ENCODE measurements around the gene COL9A2. TPM values are rescaled to one million over a fixed set of nuclear protein-coding genes. Genes with fewer than 3 reads are reported as not detected.

COL9A2 gene
- total RNA-seq, 1 experiment from 2014 or later: 0.39 TPM

- no peaks in the 10 kb centered on the region for H3K9me3 ChIP-seq (replicated peaks)
- peaks cover 4% of the 10 kb centered on the region; the same call in 1 of the 2 replicates for H3K4me1 ChIP-seq (replicated peaks)
- H3K36me3 ChIP-seq: peaks cover 17% of the 10 kb centered on the region
- DNase-seq (ENCODE audit: low read depth in 1 of 2, low spot score in 2 of 2): no peak
- H3K4me3 ChIP-seq: no peak overlapping the region
- no peaks in the 10 kb centered on the region for H3K27me3 ChIP-seq (replicated peaks)
- no peak overlapping the region for H3K27ac ChIP-seq
These were observed 61.9 kb downstream of the COL9A2 start for GRCh38 chr1:40255231-40255630.

DNA sequence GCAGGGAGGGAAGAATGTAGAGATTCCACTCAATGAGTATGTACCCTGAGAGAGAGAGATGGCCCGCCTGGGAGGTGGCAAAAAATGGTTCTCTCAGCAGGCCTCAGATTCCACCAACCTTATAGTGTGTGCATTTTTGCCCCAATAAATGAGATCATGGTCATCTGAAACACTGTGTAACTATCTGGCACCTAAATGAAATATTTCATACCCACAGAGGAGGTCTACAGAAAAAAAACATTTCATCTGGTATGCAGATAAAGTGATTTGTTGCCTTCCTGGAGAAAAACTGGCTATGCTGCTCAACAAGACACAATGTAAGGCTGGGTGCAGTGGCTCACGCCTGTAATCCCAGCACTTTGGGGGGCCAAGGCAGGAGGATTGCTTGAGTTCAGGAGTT is 64.5 kb downstream of the COL9A2 start:
- Histone ChIP-seq H3K27ac (no peak overlapping the region), H3K36me3 (peaks cover 2% of the 10 kb centered on the region; the same call in 1 of the 2 replicates), H3K4me1 (replicated peaks) (peaks cover 18% of the 10 kb centered on the region), H3K9me3 (replicated peaks) (no peaks in the 10 kb centered on the region), H3K4me3 (no peak overlapping the region), H3K27me3 (replicated peaks) (no peaks in the 10 kb centered on the region)
- DNase-seq (ENCODE audit: low read depth in 1 of 2, low spot score in 2 of 2): no peak

GRCh38 chr1:40251456-40251855 is 65.6 kb downstream of the COL9A2 start:
- Histone ChIP-seq H3K27ac (no peak overlapping the region), H3K9me3 (replicated peaks) (no peaks in the 10 kb centered on the region), H3K27me3 (replicated peaks) (no peaks in the 10 kb centered on the region), H3K4me1 (replicated peaks) (peaks cover 16% of the 10 kb centered on the region), H3K4me3 (no peak overlapping the region), H3K36me3 (no peaks in the 10 kb centered on the region; the same call in 1 of the 2 replicates)
- DNase-seq (ENCODE audit: low read depth in 1 of 2, low spot score in 2 of 2): no peak

Other genes starting within 250 kb of the COL9A2 start
- 85.2 and 109 TPM in 2 replicates for gene PPT1, start 220.0 kb downstream of the COL9A2 start, total RNA-seq (2014; rRNA removed; shearing (Covaris generic))
- 14.3 and 19.6 TPM in 2 replicates for gene RLF, start 155.9 kb downstream of the COL9A2 start, total RNA-seq (2014; rRNA removed; shearing (Covaris generic))
- not detected in 2 replicates for gene TMCO2, start 69.3 kb downstream of the COL9A2 start, total RNA-seq (2014; rRNA removed; shearing (Covaris generic))
- 91.8 and 112 TPM in 2 replicates for gene ZMPSTE24, start 59.0 kb downstream of the COL9A2 start, total RNA-seq (2014; rRNA removed; shearing (Covaris generic))
- gene SMAP2, start 56.4 kb upstream of the COL9A2 start, total RNA-seq (2014; rRNA removed; shearing (Covaris generic)): 31.9 and 37.1 TPM in 2 replicates
- gene ZFP69B, start 133.2 kb upstream of the COL9A2 start, total RNA-seq (2014; rRNA removed; shearing (Covaris generic)): 2.3 and 4.2 TPM in 2 replicates
- 4.9 and 5.6 TPM in 2 replicates for gene ZFP69, start 160.0 kb upstream of the COL9A2 start, total RNA-seq (2014; rRNA removed; shearing (Covaris generic))
- 13.1 and 20.4 TPM in 2 replicates for gene EXO5, start 191.5 kb upstream of the COL9A2 start, total RNA-seq (2014; rRNA removed; shearing (Covaris generic))
- 8.1 and 8.6 TPM in 2 replicates for gene ZNF684, start 214.4 kb upstream of the COL9A2 start, total RNA-seq (2014; rRNA removed; shearing (Covaris generic))

Data from SJSA1 (cell line).